GM12878 (cell line): ENCODE data around the gene DNAJC28. TPM values are rescaled to one million over a fixed set of nuclear protein-coding genes. Genes with fewer than 3 reads are reported as not detected.

Source experiments
- ATAC-seq: fragments of 200-7000 bp; cut with Tn5 transposase; 3 replicates; pipeline ENCODE4 v1.9.1; 2020; ENCODE audit warnings: mild to moderate bottlenecking, moderate library complexity
- Bru-seq: library from RNA; stranded (reverse); fragments of 400-500 nt; gene quantifications from one replicate; lab custom pipeline; 2021; lab: Mats Ljungman, UMichigan
- BruChase-seq, 2 experiments: library from RNA; stranded (reverse); fragments of 400-500 nt; gene quantifications; one replicate each; lab custom pipeline; 2021; lab: Mats Ljungman, UMichigan
- BruUV-seq: library from RNA; stranded (reverse); fragments of 400-500 nt; replicated peaks from 2 replicates; lab custom pipeline; 2021; lab: Mats Ljungman, UMichigan
- CTCF ChIA-PET: fragments of 300-600 bp; sonication (Branson Sonifier 250); formaldehyde crosslinking; extraction: SDS; loops from one replicate; lab custom pipeline; 2021; ENCODE audit warnings: inconsistent platforms; lab: Yijun Ruan, JAX
- POLR2A ChIA-PET: fragments of 350-600 bp; formaldehyde crosslinking; extraction: SDS; loops from one replicate; lab custom pipeline; 2021; ENCODE audit warnings: inconsistent platforms; lab: Charles Lee
- RAD21 ChIA-PET: fragments of 300-600 bp; sonication (Branson Sonifier 250); formaldehyde crosslinking; loops from one replicate; lab custom pipeline; 2023; ENCODE audit warnings: antibody characterized with exemption; ENCODE audit not compliant: unreplicated experiment; lab: Charles Lee
- SMC1A ChIA-PET: fragments of 300-600 bp; sonication (Branson Sonifier 250); formaldehyde crosslinking; loops from one replicate; lab custom pipeline; 2023; ENCODE audit not compliant: unreplicated experiment, uncharacterized antibody; lab: Charles Lee
- DNase-seq: peaks from one replicate; pipeline ENCODE4 v3.0.0-alpha.2; 2011; ENCODE audit warnings: low read depth, low spot score
- FAIRE-seq: peaks from 3 replicates; lab custom pipeline; 2011; peaks lifted over from hg19 to GRCh38; lab: Jason Lieb, UNC
- H2AFZ ChIP-seq: 2 replicates; pipeline ENCODE4 v1.6.0; 2011; ENCODE audit warnings: low read depth, low read length, control low read depth; ENCODE audit not compliant: control insufficient read depth
- H3K27ac ChIP-seq: 2 replicates; pipeline ENCODE4 v1.5.1; 2011; ENCODE audit warnings: control low read depth; ENCODE audit not compliant: control insufficient read depth, insufficient read depth
- H3K27me3 ChIP-seq, 2 experiments: replicated peaks in 1 of 2; 2 replicates each; pipeline versions ENCODE4 v1.6.0 to v1.6.1; 2011; ENCODE audit warnings: low read length in 1 of 2; ENCODE audit not compliant: control insufficient read depth in 2 of 2, insufficient read depth in 2 of 2
- H3K36me3 ChIP-seq, 2 experiments: 2 replicates each; pipeline ENCODE4 v1.5.1; 2011; ENCODE audit warnings: low read length in 1 of 2; ENCODE audit not compliant: control insufficient read depth in 2 of 2, insufficient read depth in 2 of 2
- H3K4me1 ChIP-seq: 2 replicates; pipeline ENCODE4 v1.6.1; 2011; ENCODE audit warnings: mild to moderate bottlenecking, low read length, moderate library complexity, mixed read lengths; ENCODE audit not compliant: control insufficient read depth, insufficient read depth
- H3K4me2 ChIP-seq: 2 replicates; pipeline ENCODE4 v1.6.0; 2011; ENCODE audit warnings: control low read depth; ENCODE audit not compliant: control insufficient read depth, insufficient read depth
- H3K4me3 ChIP-seq: fragments of 200-600 bp; sonication (generic); 2 replicates; pipeline ENCODE4 v1.5.1; 2016
- H3K79me2 ChIP-seq: 2 replicates; pipeline ENCODE4 v1.6.0; 2011; ENCODE audit warnings: low read length; ENCODE audit not compliant: control insufficient read depth, insufficient read depth
- H3K9ac ChIP-seq: 2 replicates; pipeline ENCODE4 v1.8.0; 2011; ENCODE audit warnings: low read length, control low read depth, mixed read lengths; ENCODE audit not compliant: control insufficient read depth, insufficient read depth
- H3K9me3 ChIP-seq: replicated peaks from 3 replicates; pipeline ENCODE4 v1.5.1; 2011; ENCODE audit warnings: mild to moderate bottlenecking, low read length; ENCODE audit not compliant: control insufficient read depth, insufficient read depth
- H4K20me1 ChIP-seq: 2 replicates; pipeline ENCODE4 v1.6.0; 2011; ENCODE audit not compliant: control insufficient read depth, insufficient read depth
- EP300 ChIP-seq, 2 experiments: fragments of 150-350 bp in 1 of 2; IDR thresholded peaks; 2 replicates each; pipeline ENCODE4 v1.6.1; 2011 to 2012; ENCODE audit warnings: low read depth in 2 of 2, low read length in 2 of 2, borderline replicate concordance in 1 of 2, improper control_type of control experiment in 1 of 2, inconsistent platforms in 1 of 2; ENCODE audit not compliant: control insufficient read depth in 1 of 2
- FOXM1 ChIP-seq: IDR thresholded peaks from 2 replicates; pipeline ENCODE4 v1.6.1; 2012; ENCODE audit warnings: low read depth, mild to moderate bottlenecking, inconsistent platforms, low read length, moderate library complexity
- GATAD2B ChIP-seq: fragments of 450-650 bp; conservative IDR thresholded peaks from 2 replicates; pipeline ENCODE4 v1.6.1; 2017; ENCODE audit warnings: low read depth, mild to moderate bottlenecking, moderate library complexity
- HCFC1 ChIP-seq: fragments of 150-350 bp; IDR thresholded peaks from 2 replicates; pipeline ENCODE4 v1.6.1; 2014; ENCODE audit warnings: low read length
- JUND ChIP-seq: IDR thresholded peaks from 2 replicates; pipeline ENCODE4 v1.6.1; 2012; ENCODE audit warnings: low read depth, mild to moderate bottlenecking, low read length, improper control_type of control experiment, moderate library complexity
- MYC ChIP-seq: IDR thresholded peaks from 2 replicates; pipeline ENCODE4 v1.6.1; 2011; ENCODE audit warnings: mild to moderate bottlenecking, low read length, moderate library complexity, inconsistent platforms; ENCODE audit not compliant: insufficient read depth, insufficient replicate concordance, insufficient read length, severe bottlenecking
- NR2F1 ChIP-seq: fragments of 450-650 bp; conservative IDR thresholded peaks from 2 replicates; pipeline ENCODE4 v1.6.1; 2017; ENCODE audit warnings: mild to moderate bottlenecking
- PKNOX1 ChIP-seq: fragments of 450-650 bp; IDR thresholded peaks from 2 replicates; pipeline ENCODE4 v1.6.1; 2016; ENCODE audit warnings: mild to moderate bottlenecking
- RB1 ChIP-seq: fragments of 450-650 bp; formaldehyde crosslinking; IDR thresholded peaks from 2 replicates; pipeline ENCODE4 v1.6.1; 2017; ENCODE audit warnings: mild to moderate bottlenecking, borderline replicate concordance
- TARDBP ChIP-seq: IDR thresholded peaks from 2 replicates; pipeline ENCODE4 v1.6.1; 2016; ENCODE audit warnings: borderline replicate concordance
- ZBTB11 ChIP-seq: fragments of 450-650 bp; formaldehyde crosslinking; IDR thresholded peaks from 2 replicates; pipeline ENCODE4 v1.5.0; 2022; ENCODE audit warnings: mild to moderate bottlenecking, missing genetic modification characterization
- WGBS: methylation state at CpG from one replicate; pipeline ENCODE4 v1.1.6; 2016; ENCODE audit warnings: low lambda C conversion rate; ENCODE audit not compliant: insufficient replicate concordance, insufficient coverage; ENCODE audit errors: missing lambda C conversion rate; 5-methylcytosine and 5-hydroxymethylcytosine counted together
- in situ Hi-C: fragments of 300-500 bp; cut with MboI; formaldehyde crosslinking; loops from 9 replicates; pipeline ENCODE4 v1.14.3; 2018; ENCODE audit warnings: mixed read lengths
- intact Hi-C: fragments of 100-400 bp; cut with micrococcal nuclease; formaldehyde crosslinking; loops from one replicate; pipeline ENCODE4 v1.14.2; 2022; ENCODE audit not compliant: unreplicated experiment
- long read RNA-seq, 2 experiments: library from polyadenylated mRNA; unstranded; transcript quantifications; one replicate each; pipeline ENCODE4 v2.0.0, GENCODE V29; 2019 to 2020
- polyA minus RNA-seq, 3 experiments: library from RNA; depleted of rRNA, polyadenylated mRNA; stranded (reverse); fragments of >200 nt; gene quantifications; 2 replicates each; pipeline ENCODE4 v1.2.3, GENCODE V29; 2011
- polyA plus RNA-seq, 11 experiments: library from polyadenylated mRNA; depleted of rRNA in 4 of 11; unstranded in 6 of 11; stranded (reverse) in 5 of 11; fragments of >200 nt; fragmentation: Nextera tagmentation in 4 of 11; fragmentation: Illumina TruSeq in 1 of 11; extraction: Ambion mirVana in 4 of 11; extraction: Trizol in 1 of 11; gene quantifications; 1 replicate in 1 of 11; 2 replicates in 10 of 11; pipeline versions ENCODE4 v1.2.1 to v1.2.3, GENCODE V29; 2011 to 2016; ENCODE audit warnings: inconsistent platforms in 2 of 11, missing spikeins in 2 of 11, low read depth in 1 of 11
- total RNA-seq, 4 experiments: library from RNA; depleted of rRNA in 3 of 4; stranded (reverse); fragments of >200 nt in 3 of 4; fragmentation: Illumina TruSeq in 1 of 4; extraction: Trizol in 1 of 4; gene quantifications; 2 replicates each; pipeline versions ENCODE4 v1.2.1 to v1.2.3, GENCODE V29; 2013 to 2021

DNAJC28 gene
- total RNA-seq (2013; cell fraction: nucleolus; rRNA removed) = 1.4 and 1.6 TPM in 2 replicates
- total RNA-seq (2014; rRNA removed) = 0.45 and 0.49 TPM in 2 replicates
- 0.63 and 0.74 TPM in 2 replicates for total RNA-seq (2014; rRNA removed; fragmentation: Illumina TruSeq; extraction: Trizol)
- total RNA-seq (2021) = 0.26 and 0.58 TPM in 2 replicates
- 0.41 TPM for polyA plus RNA-seq (2011; ENCODE audit: low read depth)
- 0.34 and 0.88 TPM in 2 replicates for polyA plus RNA-seq (2011; rRNA removed)
- 0.06 and 0.12 TPM in 2 replicates for polyA plus RNA-seq (2011; cell fraction: cytosol; rRNA removed)
- polyA plus RNA-seq (2011; cell fraction: nucleus; rRNA removed) = 0.12 and 0.18 TPM in 2 replicates
- 0.58 and 0.63 TPM in 2 replicates for polyA plus RNA-seq (2012)
- 0.32 and 0.54 TPM in 2 replicates for polyA plus RNA-seq (2014; fragmentation: Illumina TruSeq; extraction: Trizol)
- under 1 TPM; 0.53 to 0.77 TPM for polyA plus RNA-seq (2014; fragmentation: Nextera tagmentation; extraction: Ambion mirVana)
- 0.46 and 0.59 TPM in 2 replicates for polyA plus RNA-seq (2014; rRNA removed)
- polyA plus RNA-seq (2016; fragmentation: Nextera tagmentation; extraction: Ambion mirVana) = under 1 TPM; 0.29 to 0.55 TPM
- polyA minus RNA-seq (2011; rRNA and poly(A)+ RNA removed) = 0.21 and 0.29 TPM in 2 replicates
- polyA minus RNA-seq (2011; cell fraction: cytosol; rRNA and poly(A)+ RNA removed) = not detected in 2 replicates
- polyA minus RNA-seq (2011; cell fraction: nucleus; rRNA and poly(A)+ RNA removed) = 0.57 and 0.73 TPM in 2 replicates
- percentile 37 among the genes with signal in this experiment for Bru-seq, nascent RNA
- percentile 35 among the genes with signal in this experiment for BruChase-seq, experiment 1, labeled RNA remaining after a 6-hour chase
- percentile 35 among the genes with signal in this experiment for BruChase-seq, experiment 2, labeled RNA remaining after a 2-hour chase
- long read RNA-seq, experiment 1 = 0 reads
- long read RNA-seq, experiment 2 = 0 reads

GRCh38 chr21:33491373-33492102 lies at the start of gene DNAJC28:
DNAJC28 (minus strand) TSS chr21:33491716; CDS start chr21:33489393, 2,323 bp downstream.
- WGBS = under 1% methylated on average over 52 of the region's 52 CpGs
- H3K79me2 ChIP-seq = no peaks in the 10 kb centered on the region
- ChIA-PET POLR2A (interaction anchor here (0.5 to 2.1 kb wide), 8 partner anchors 10 to 660 kb away, joined by 3 to 26 read pairs (median 5); partner anchors contain the start of genes DONSON, GART, SON and TMEM50B), SMC1A (interaction anchor here (0.6 to 1.8 kb wide), 6 partner anchors 11 to 1381 kb away, joined by 3 to 17 read pairs (median 4); partner anchors contain the start of gene TMEM50B), RAD21 (interaction anchor here (0.8 to 1.6 kb wide), 7 partner anchors 12 to 891 kb away, joined by 3 to 23 read pairs (median 5); partner anchors contain the start of genes DONSON, SON and TMEM50B), CTCF (interaction anchor here (1.4 to 1.6 kb wide), 5 partner anchors 11 to 294 kb away, joined by 3 to 21 read pairs (median 5); partner anchors contain the start of gene TMEM50B)
- BruUV-seq = no TSS peak
- peak; percentile 80 for DNase-seq
- H3K9ac ChIP-seq = peak within 1 kb of the TSS; percentile 62
- H3K27me3 ChIP-seq = no peaks in the 10 kb centered on the region
- peak within 1 kb of the TSS; percentile 99 for H3K4me2 ChIP-seq
- H4K20me1 ChIP-seq = no peaks in the 10 kb centered on the region
- intact Hi-C loops (no loop called here), in situ Hi-C loops (no loop called here)
- peak; percentile 92 for FAIRE-seq
- H3K4me3 ChIP-seq = peak within 1 kb of the TSS; percentile 68
- H3K4me1 ChIP-seq = no peaks in the 10 kb centered on the region
- ATAC-seq = peak; percentile 99
- H2AFZ ChIP-seq = peak within 1 kb of the TSS; percentile 100
- peak within 1 kb of the TSS; percentile 48; the same call in 1 of the 2 replicates for H3K27ac ChIP-seq
- no peaks in the 10 kb centered on the region for H3K36me3 ChIP-seq
- no peaks in the 10 kb centered on the region for H3K9me3 ChIP-seq
- peak; percentile 59; the same call in 1 of the 2 replicates for TF ChIP-seq GATAD2B
- TF ChIP-seq EP300 (IDR thresholded peaks at IDR 0.05; ENCODE audit: borderline replicate concordance in 1 of 2, control insufficient read depth in 1 of 2, low read depth in 2 of 2, low read length in 2 of 2) = no peak
- no peak for TF ChIP-seq NR2F1
- TF ChIP-seq JUND = peak; percentile 96
- no peak for TF ChIP-seq MYC
- TF ChIP-seq TARDBP = no peak
- peak; percentile 57 for TF ChIP-seq PKNOX1
- TF ChIP-seq RB1 = 0 out of 2 replicates have a peak, but pooled peaks have one; percentile 74
- peak; percentile 88 for TF ChIP-seq HCFC1
- no peak for TF ChIP-seq FOXM1
- TF ChIP-seq ZBTB11 (CRISPR knock-in tag) = no peak
